ENCODE data around the gene FAM53A. TPM values are rescaled to one million over a fixed set of nuclear protein-coding genes. Genes with fewer than 3 reads are reported as not detected.

Gene FAM53A
- total RNA-seq, 3 donors from 2014 or later: 0.65 to 1.8 (median 1.4) TPM

- Histone ChIP-seq H3K4me3 (no peak overlapping the region), H3K4me1 (ENCODE audit: low read depth) (no peaks in the 10 kb centered on the region), H3K9me3 (no peaks in the 10 kb centered on the region), H3K36me3 (ENCODE audit: low read depth) (no peaks in the 10 kb centered on the region)
- TF ChIP-seq CTCF (IDR thresholded peaks at IDR 0.05): no peak
- ATAC-seq (no peak), DNase-seq (no peak)
- intact Hi-C loops (cut with DNase I, micrococcal nuclease): no loop called here
These were observed 68.1 kb downstream of the FAM53A start for GRCh38 chr4:1615786-1616556.

DNA sequence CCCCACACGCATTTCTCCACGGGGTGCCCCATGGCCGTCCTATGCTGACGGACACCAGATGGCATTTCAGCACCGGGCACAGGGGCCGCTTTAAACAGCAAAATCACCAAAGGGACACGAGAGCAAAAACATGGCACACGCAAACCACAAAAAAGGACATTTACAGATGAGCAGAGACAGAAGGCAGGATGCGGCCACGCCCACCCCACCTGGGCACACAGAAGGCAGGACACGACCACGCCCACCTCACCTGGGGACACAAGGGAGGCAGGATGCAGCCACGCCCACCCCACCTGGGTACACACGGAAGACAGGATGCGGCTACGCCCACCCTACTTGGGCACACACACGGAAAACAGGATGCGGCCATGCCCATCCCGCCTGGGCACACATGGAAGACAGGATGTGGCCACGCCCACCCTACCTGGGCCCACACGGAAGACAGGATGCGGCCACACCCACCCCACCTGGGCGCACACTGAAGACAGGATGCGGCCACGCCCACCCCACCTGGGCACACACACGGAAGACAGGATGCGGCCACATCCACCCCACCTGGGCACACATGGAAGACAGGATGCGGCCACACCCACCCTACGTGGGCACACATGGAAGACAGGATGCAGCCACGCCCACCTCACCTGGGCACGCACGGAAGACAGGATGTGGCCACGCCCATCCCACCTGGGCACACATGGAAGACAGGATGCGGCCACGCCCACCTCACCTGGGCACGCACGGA is 69.1 kb downstream of the FAM53A start:
- TF ChIP-seq CTCF (IDR thresholded peaks at IDR 0.05): no peak
- no peaks in the 10 kb centered on the region for H3K36me3 ChIP-seq (ENCODE audit: low read depth)
- H3K4me1 ChIP-seq (ENCODE audit: low read depth): no peaks in the 10 kb centered on the region
- ATAC-seq: peak; percentile 61
- intact Hi-C loops (cut with DNase I, micrococcal nuclease): no loop called here
- DNase-seq: peak; percentile 18 to 75 (median 27)
- no peaks in the 10 kb centered on the region for H3K9me3 ChIP-seq
- no peak overlapping the region for H3K4me3 ChIP-seq

GRCh38 chr4:1614502-1614853 is 69.6 kb downstream of the FAM53A start:
- DNase-seq: no peak
- ATAC-seq: no peak
- Histone ChIP-seq H3K4me3 (no peak overlapping the region), H3K9me3 (no peaks in the 10 kb centered on the region), H3K36me3 (ENCODE audit: low read depth) (no peaks in the 10 kb centered on the region), H3K4me1 (ENCODE audit: low read depth) (no peaks in the 10 kb centered on the region)
- TF ChIP-seq CTCF (IDR thresholded peaks at IDR 0.05): no peak
- intact Hi-C loops (cut with DNase I, micrococcal nuclease): no loop called here

DNA sequence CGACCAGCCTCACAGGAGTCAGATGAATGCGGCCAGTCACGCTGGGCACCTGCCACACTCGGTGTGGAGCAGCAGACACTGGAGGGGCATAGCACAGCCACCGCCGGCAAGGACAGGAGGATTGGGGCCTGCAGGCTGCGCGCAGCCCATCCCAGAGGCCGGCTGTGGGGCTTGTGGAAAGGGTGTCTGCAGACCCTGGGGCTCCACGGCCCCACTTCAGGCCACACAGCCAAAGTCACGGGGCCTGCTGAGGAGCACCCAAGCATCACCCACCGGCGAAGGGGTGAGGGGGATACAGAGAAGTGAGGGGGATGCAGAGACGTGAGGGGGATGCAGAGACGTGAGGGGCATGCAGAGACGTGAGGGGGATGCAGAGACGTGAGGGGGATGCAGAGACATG is 70.1 kb downstream of the FAM53A start:
- H3K9me3 ChIP-seq: no peaks in the 10 kb centered on the region
- no peaks in the 10 kb centered on the region for H3K36me3 ChIP-seq (ENCODE audit: low read depth)
- H3K4me1 ChIP-seq (ENCODE audit: low read depth): no peaks in the 10 kb centered on the region
- ATAC-seq (no peak), DNase-seq (no peak)
- no peak for TF ChIP-seq CTCF (IDR thresholded peaks at IDR 0.05)
- intact Hi-C loops (cut with DNase I, micrococcal nuclease): no loop called here
- no peak overlapping the region for H3K4me3 ChIP-seq

GRCh38 chr4:1613099-1613495 is 71.0 kb downstream of the FAM53A start:
- Histone ChIP-seq H3K4me3 (no peak overlapping the region), H3K36me3 (ENCODE audit: low read depth) (no peaks in the 10 kb centered on the region), H3K4me1 (ENCODE audit: low read depth) (no peaks in the 10 kb centered on the region), H3K9me3 (no peaks in the 10 kb centered on the region)
- intact Hi-C loops (cut with DNase I, micrococcal nuclease): no loop called here
- no peak for ATAC-seq
- TF ChIP-seq CTCF (IDR thresholded peaks at IDR 0.05): no peak
- peak in 1 of 3 donors; percentile 19 for DNase-seq
